NCI-H2107 (cell line): ENCODE data around the gene CDH22.

Experiments used
- DNase-seq: peaks from one replicate; lab custom pipeline; 2025; lab: John Stamatoyannopoulos, UW

Gene CDH22

DNA sequence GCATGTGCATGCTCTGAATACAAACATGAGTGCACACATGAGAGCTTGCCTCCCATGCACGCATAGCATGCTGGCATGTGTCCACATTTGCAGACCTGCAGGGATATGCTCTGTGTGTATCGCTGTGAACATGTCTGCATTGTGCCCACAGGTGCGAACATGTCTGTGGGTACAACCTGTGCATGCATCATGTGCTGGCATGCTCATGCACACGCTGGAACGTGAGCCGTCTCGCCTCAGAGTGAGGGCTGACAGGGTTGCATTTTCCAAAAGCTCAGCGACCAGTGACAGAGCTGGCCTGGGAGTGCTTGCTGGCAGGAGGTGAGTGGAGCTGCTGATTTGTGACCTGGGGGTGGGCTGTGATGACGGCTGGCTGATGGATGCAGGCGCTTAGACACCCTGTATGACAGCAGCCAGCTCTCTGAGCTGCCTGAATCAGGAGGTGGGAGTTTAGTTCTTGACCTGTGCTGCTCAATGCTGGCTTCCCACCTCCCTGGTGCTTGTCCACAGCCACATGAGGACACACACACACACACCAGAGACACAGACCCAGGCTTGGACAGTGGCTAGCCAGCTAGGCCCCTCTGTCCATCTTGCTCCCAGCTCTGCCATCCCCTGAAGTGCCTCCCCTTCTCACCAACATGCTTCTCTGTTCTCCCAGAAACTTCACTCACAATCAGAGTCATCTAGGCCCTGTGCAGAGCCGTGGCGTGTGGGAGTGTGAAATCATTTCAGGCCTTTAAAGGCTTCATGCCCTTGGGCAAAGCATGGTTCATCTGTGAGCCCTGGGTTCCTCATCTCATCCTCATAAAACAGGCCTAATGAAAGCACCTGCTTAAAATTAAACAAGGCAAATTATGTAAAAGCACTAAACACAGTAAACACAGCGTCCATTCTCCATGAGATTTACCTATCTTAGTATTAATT lies 138.8 kb downstream of the CDH22 start:
- DNase-seq, result no peak

DNA sequence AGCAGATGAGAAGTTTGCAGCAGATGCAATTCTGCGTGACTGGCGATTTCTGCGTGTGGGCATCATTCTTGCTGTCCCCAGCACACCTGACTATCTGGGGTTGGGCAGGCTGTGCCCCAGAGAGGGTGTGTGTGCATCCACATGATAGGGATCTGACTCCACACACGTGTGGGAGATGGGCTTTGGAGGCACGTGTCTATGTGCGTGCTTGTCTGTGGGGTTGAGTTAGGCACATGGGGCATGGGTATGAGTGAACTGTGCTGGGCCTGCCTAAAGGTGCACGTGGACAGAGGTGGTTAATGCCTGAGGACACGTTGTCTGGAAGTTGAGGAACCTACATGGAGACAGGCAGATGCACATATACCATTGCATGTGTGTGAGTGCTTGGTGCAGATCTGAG lies 139.9 kb downstream of the CDH22 start:
- DNase-seq, result no peak

DNA sequence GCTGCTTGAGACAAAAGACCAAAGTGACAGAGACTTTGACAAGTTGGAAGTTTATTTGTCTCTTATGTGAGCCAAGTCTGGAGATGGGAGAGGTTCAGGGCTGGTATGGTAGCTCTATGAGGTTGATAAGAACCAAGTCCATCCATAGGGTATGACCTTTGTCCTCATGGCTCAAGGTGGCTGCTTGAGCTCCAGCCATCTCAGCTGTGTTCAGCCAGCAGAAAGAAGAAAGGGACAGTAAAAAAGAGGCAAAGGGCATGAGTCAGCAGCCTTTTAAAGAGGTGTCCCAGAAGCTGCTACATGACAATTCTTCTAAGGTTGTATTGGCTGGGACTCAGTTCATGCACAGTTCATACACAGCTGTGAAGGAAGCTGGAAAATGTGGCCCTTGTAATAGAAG lies 141.2 kb downstream of the CDH22 start:
- DNase-seq, result no peak

DNA sequence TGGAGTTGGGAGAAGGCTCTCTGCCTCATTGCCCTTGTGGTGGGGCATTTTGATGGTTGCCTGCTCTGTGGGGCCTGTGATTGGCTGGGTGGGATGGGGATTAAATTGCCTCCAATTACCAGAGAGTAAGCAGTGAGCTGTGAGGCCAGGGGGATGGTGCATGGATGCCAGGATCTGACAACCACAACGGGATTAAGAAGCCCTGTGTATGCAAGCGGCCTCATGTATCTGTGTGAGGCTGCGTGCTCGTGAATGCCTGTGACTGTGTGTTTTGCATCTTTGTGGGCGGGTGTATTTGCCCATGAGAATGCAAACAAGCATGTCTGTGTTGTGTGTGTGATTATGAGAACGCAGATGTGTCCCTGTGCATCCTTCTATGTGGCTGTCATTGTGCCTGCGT lies 144.0 kb downstream of the CDH22 start:
- DNase-seq, result no peak

DNA sequence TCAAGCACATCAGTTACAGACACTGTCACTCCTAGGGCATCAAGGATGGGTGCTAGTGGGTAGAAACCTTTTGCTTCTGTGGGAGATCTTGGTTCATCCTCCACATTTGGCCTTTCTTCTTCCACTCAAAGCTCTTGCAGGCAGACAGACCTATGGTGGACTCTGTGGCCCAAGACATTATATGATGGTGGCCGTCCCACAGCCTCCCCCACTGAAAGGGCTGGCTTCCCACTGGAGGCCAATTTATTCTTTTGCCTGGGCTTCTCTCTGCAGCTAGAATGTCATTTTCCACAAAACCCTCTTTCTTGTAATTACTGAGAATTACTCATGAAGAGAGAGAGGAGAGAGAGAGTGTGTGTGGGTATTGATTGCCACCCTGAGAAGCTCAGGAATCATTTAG lies 146.4 kb downstream of the CDH22 start:
- DNase-seq, result no peak

DNA sequence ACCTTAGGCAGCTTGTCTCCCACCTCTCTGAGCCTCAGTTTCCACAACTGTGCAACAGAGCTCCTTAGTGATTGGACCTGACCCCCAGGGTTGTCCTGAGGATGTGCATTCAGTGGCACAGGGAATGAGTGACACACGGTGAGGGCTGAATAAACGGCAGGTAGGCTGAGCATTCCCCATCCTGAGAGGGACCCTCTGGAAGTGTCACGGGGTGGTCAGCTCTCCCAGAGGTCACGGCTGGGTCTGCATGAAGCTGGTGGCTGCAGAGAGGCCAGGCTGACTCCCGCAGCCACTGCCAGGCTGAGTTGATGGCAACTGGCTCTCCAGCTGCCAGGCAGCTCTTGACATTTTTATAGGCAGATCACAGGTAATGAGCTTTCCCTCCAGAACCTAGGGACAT lies 147.6 kb downstream of the CDH22 start:
- DNase-seq, result no peak

DNA sequence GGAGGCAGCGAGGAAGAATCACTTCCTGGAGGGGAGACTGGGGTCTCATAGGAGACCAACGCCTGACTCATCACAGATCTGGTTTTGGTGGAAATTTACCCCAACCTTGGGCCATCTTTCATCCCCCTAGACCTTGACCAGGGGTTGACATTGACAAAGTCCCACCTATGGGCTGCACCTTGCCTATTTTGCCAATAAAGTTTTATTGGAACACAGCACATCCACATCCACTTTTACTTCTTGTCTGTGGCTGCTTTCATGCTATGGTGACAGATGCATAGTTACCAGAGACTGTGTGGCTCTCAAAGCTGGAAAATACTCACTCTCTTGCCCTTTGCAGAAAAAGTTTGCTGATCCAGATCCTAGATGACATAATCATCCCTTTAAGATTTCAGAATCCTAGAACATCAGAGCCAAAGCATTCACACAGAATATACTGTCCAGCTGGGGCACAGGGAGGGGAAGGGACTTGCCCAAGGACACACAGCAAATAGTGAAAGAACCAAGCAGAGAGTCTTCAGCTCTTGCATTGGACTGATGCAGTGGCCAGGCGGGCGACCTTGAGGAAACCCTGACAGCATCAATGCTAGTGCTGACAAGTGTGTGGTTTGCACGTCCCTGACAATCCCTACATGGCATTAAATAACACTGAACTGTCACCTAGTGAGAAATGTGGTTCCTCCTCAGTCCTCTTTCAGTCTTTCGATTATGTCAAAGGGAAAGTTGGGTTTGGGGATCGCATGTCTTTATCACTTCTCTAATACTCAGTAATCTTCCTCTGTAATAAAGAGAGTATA lies 149.0 kb downstream of the CDH22 start:
- no peak for DNase-seq

DNA sequence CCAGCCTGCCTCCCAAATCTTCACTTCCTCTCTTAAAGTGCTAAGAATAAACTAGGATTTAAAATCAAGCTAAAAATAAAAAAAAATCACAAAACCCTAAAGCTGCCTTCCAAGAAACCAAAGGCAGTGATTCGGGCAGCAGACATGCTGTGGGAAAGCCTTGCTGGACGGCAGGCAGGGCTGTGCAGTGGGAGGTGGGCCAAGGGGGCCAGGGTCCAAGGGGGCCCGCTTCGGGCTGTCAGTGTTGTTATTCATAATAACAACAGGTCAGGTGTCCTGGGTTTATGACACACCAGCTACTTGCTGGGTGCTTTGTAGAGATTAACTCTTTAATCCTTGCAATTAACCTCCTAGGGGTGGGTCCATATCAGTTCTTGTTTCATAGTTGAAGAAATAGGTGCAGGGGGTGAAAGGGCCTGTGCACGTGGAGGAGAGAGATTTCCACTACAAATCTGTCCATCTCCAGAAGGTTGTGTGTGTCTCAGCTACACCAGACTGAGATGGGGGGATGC lies 149.8 kb downstream of the CDH22 start:
- no peak for DNase-seq

DNA sequence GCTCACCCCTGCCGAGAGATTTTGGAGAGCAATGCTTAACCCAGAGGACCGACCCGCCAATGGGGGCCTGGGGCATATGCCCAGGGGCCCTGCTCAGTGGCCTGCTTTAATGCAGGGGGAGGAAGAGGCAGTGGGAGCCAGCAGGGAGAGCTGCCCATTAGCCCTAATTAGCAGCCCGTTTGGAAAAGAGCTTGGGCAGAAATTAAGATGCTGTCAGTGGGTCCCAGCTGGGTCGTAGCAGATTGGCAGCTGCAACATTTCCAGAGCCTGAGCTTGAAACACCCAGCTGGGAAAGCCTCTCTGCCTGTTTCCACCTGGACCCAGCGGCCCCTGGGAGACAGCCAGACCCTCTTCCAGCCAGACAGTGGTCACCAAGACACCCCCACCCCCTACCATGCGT lies 150.7 kb downstream of the CDH22 start:
- no peak for DNase-seq

DNA sequence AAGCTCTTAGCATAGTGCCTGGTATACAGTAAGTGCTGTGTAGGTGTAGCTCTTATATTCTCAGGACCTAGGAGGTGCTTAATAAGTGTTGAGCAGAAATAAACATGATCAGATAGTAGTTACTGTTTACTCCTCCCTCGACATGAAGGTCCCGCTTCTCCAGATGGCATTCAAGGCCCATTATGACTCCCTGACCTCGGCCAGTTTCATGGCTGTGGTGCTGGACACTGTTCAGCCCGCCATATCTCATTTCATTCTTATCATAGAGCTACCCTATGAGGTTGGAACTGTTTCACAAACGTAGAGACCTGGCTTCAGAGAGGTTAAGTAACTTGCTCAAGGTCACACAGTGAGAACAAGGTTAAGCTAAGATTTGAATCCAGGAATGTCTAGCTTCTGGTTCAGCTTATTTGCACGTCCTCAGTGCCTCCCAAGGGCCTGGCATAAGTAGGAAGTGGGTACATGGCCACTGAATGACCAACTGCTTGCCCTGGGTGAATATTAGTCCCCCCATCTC lies 151.2 kb downstream of the CDH22 start:
- DNase-seq, result no peak

DNA sequence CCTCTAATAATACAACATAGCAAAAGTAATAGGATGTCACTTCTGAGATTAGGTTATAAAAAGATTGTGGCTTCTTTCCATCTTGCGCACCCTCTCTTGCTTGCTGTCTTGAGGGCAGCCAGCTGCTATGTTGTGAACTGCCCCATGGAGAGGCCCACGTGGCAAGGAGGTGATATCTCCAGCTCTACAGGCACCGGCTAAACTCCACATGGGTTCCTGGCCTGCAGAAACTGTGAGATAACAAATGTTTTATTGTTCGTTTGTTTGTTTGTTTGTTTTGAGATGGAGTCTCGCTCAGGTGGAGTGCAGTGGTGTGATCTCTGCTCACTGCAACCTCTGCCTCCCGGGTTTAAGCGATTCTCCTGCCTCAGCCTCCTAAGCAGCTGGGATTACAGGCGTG lies 152.2 kb downstream of the CDH22 start:
- no peak for DNase-seq

DNA sequence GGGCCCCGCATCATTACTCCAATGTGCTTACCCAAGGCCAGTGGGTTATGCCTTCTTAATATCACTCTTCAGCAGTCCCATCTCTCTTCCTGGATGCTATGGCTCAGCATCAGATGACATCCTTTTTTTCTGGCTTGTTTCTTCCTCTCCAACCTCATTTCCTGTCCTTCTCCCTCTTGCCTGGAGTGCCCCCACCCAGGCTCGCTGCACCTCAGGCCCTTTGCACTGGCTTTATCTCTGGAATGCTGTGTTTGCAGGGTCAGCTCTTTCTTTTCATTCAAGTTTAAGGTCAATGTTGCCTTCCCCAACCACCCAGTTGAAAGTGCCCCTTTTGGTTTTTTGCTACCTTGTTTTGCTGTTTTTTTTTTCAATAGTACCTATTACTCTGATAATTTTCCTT lies 153.5 kb downstream of the CDH22 start:
- DNase-seq, result no peak

DNA sequence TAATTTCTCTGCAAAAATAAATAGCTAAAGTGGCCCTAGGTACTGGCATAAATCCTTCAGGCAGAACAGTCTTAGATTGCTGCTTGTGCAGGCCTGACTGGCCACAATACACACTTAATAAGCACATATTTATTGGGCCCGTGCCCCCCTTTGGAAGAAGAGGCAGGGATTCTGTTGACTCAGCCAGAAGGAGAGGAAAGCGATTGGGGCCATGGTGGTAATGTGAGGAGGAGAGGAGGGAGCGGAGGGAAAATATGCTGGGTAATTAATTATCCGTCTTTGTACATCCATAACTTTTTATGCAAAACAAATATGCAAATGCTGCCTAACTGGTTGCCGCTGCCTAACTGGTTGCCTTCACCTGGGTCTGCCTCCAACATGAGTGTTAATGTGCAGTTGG lies 154.0 kb downstream of the CDH22 start:
- DNase-seq, result no peak

DNA sequence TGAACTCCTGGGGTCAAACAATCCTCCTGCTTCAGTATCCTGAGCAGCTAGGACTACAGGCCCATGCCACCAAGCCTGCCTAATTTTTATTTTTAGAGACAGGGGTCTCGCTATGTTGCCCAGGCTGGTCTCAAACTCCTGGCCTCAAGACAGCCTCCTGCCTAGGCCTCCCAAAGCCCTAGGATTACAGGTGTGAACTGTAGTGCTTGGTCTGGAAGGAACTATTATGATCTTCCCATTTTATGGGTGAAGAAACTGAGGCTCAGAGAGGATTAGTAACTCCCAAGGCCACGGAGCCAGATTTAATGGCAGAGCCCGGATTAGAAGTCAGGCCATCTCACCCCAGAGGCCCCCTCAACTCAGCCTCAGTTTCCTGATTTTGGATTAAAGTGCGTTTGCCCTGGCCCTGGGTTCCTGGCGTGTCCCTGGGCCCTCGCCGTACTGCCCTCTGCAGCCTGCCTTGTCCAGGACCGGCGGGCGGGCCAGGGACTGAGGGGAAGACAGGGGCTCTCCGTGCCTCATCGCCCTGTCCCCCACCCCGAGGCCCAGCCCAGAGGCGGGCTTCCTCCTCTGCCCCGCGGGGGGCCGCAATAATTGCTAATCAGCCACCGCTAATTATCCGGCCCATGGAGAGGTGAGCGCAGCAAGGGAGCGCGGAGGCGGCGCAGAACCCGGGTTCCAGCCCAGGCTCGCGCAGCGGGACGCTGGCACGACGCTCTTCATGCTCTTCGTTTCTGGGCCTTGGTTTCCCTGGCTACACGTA lies 155.3 kb downstream of the CDH22 start:
- DNase-seq, result no peak

DNA sequence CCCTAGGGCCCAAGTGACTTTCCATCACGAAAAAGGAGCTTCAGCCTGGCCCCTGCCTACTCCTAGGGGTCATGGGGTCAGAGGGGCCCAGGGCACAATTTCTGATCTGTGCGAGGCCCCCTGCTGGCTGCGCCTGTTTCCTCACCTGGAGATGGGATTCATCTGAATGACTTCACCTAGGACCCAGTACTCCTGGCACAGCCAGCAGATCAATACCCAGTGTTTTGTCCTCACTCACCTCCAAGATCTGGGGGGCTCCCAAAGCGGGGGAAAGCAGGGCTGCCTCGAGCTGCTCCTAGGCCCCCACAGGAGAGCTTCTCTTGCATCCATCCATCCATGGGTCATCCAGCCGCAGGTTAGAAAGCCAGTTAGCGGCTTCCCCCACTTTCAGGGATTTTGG lies 156.4 kb downstream of the CDH22 start:
- DNase-seq, result no peak

DNA sequence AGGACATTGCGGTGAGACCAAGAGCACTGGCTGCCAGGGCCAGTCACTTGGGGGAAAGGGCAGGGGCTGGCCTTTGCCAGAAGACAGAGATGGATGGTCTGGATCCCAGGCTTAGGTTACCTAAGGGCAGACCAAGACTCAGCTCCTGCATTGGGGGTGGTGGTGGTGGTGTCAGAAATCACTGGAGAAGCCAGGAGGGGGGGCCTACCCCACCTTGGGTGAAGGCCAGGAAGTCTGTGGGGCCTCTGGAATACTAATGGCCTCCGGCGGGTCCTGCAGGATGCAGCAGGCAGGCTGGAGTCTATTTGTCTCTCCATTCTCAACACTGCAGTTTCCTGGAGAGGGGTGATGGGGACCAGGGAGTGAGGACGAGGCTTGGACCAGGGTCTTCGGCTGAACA lies 157.4 kb downstream of the CDH22 start:
- DNase-seq, result no peak

DNA sequence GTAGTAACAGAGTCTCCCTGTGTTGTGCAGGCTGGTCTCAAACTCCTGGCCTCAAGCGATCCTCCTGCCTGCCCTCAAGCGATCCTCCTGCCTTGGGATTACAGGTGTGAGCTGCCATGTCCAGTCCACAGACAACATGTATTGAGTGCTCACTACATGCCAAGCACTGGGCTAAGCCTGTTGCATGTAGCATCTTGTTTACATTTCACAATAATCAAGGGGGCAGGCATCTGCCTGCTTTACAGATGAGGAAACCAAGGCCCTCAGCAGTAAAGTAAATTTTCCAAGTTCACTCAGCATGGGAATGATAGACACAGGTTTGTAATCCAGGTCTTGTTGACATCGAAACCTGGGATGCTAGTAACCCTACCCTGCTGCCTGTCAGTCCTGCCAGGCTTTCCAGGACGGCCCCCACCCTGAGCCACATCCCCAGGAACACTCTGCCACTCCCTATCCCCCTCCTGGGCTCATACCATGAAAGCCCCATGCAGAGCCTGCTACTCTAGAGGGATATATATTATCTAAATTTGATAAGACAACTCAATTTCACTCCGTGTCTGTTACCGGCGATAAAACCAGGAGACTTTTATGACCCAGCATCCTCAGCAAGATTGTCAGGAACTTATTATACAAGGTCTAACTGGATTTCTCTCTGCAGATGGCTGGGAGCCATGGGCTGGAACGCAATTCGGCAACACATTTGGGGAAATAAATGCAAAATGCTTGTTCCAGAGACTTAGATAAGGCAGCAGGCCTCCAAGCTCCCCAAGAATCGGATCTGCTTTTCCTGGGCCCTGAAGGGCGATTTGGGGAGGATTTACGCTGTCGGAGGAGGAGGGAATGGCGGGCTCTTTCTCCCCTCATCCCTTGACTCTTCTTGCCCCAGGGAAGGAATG lies 159.7 kb downstream of the CDH22 start:
- DNase-seq, result no peak

DNA sequence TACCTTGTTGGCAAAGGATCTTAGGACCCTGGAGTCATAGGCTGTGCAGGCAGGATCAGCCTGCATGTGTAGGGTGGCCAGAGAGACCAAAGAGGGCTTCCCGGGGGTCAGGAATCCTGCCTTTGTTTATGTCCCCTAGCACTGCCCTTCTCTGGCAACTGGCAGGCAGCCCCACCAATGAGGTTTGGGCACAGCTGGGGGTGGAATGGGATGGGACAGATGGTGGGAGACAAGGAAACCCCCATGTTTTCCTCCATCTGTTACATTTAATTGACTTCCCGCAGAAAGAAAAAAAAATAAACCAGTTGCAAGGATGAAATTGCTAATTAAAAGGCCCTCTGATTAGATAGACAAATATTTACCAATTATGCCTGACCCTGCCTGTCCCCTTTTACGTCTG lies 162.6 kb downstream of the CDH22 start:
- DNase-seq, result no peak

DNA sequence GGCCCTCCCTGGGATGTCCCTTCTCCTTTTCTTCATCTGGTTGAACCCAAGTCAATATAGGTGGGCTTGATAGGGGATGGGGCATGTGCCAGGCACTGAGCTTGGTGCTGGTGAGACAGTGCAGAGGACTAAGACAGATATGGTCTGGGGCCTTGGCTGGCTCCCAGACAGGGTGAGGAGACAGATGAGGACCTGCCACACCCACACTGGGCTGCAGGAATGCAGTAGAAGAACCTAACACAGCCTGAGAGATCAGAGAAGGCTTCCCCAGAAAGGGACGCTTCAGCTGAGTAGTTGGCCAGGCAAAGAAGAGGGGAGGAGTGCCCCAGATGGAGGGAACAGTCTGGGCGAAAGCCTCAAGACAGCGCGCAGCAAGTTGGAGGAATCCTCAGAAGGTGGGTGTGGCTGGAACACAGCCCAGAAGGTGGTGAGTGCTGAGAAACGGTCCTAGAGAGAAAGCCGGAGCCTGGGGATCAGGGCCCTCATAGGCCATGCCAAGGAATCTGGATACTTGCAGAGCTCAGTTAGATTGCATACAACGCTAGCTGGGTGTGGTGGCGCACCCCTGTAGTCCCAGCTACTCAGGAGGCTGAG lies 163.8 kb downstream of the CDH22 start:
- DNase-seq, result no peak

DNA sequence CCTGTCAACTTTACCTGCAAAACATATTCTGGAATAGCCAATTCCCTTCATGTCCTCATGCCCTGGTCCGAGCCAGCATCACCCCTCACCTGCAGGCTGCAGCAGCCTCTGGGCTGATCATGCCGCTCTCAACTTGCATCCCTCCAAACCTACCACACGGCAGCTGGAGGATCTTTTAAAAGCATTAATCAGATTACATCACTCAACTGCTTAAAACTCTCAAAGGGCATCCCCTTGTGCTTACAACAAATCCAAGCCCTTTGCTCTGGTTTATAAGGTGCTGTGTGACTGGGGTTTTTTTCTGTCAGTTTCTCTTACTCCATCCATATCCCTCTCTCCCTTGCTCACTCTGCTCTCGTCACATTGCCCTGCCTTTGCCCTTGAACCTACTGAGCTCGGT lies 166.2 kb downstream of the CDH22 start:
- no peak for DNase-seq
